GM21737 (cell line): ENCODE results near the gene GJD3.

Source experiments
- ATAC-seq: cut with Tn5 transposase; IDR thresholded peaks from one replicate; pipeline ENCODE4 v1.9.1; 2021; ENCODE audit warnings: mild to moderate bottlenecking, moderate library complexity; ENCODE audit not compliant: unreplicated experiment

Gene GJD3

GRCh38 chr17:40354221-40355122 is 10.1 kb downstream of the GJD3 start:
- no peak for ATAC-seq

DNA sequence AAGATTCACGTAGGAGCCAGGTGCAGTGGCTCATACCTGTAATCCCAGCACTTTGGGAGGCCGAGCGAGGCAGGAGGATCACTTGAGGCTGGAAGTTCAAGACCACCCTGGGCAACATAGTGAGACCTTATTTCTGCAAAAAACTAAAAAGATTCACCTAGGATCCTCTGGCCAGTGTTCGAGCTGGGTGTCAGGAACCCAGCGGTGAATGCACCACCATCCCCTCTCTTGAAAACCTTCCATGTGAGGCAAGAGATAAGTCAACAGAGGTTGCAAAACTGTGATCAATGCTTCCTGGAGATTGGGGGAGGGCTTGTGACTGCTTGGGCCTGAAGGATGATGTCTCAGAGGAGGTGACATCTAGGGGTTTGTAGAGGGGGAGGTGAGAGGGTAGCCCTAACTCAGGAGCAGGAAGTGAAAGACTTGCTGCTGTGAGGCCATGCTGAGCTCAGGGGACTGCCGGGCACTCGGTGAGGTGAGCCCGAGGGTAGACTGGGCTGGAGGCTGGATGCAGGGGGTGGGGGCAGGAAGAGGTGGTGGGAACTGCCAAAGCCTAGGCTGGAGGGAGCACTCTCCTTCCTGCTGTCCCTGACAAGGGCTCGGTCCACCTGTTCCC is 11.7 kb downstream of the GJD3 start:
- no peak for ATAC-seq

GRCh38 chr17:40352237-40352778 is 12.2 kb downstream of the GJD3 start:
- no peak for ATAC-seq

DNA sequence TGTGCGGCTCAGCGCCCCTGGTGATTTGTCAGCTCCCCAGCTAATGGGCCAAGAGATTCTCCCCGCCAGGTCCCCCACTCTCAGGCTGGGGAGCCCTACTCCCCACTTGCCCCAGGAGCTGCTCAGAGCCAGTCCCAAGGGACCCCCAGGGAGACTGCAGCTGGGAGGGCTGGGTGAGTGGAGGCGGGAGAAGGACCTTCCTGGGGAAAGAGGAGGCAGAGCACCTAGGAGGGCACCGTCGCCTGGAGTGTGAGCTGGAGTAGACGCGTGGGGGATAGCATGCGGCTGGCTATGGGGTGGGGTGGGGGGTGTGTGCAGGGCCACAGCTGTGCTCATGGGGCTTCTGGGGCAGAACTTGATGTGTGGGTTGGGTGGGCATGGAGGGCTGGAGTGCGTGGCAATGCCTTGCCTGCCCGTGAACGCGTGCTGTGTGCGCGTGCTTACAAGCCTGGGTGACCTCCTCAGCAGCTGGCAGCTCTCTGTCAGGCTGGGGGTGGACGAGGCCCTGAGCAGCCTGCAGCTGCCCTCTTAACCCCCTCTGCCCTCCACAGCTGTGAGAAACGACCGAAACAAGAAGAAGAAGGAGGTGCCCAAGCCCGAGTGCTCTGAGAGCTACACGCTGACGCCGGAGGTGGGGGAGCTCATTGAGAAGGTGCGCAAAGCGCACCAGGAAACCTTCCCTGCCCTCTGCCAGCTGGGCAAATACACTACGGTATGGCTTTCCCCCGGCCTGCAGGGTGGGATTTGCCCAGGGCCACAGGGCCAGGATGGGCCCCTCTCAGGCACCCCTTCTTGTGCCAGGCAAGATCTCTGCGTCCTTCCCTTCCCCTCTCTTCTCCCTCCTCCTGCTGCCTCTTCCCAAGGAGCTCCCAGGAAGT is 12.9 kb downstream of the GJD3 start:
- ATAC-seq = no peak

GRCh38 chr17:40350689-40351358 is 13.7 kb downstream of the GJD3 start:
- no peak for ATAC-seq

- ATAC-seq = no peak
These were observed 14.4 kb downstream of the GJD3 start for GRCh38 chr17:40349895-40350688.

GRCh38 chr17:40349477-40349894 is 15.1 kb downstream of the GJD3 start:
- no peak for ATAC-seq

DNA sequence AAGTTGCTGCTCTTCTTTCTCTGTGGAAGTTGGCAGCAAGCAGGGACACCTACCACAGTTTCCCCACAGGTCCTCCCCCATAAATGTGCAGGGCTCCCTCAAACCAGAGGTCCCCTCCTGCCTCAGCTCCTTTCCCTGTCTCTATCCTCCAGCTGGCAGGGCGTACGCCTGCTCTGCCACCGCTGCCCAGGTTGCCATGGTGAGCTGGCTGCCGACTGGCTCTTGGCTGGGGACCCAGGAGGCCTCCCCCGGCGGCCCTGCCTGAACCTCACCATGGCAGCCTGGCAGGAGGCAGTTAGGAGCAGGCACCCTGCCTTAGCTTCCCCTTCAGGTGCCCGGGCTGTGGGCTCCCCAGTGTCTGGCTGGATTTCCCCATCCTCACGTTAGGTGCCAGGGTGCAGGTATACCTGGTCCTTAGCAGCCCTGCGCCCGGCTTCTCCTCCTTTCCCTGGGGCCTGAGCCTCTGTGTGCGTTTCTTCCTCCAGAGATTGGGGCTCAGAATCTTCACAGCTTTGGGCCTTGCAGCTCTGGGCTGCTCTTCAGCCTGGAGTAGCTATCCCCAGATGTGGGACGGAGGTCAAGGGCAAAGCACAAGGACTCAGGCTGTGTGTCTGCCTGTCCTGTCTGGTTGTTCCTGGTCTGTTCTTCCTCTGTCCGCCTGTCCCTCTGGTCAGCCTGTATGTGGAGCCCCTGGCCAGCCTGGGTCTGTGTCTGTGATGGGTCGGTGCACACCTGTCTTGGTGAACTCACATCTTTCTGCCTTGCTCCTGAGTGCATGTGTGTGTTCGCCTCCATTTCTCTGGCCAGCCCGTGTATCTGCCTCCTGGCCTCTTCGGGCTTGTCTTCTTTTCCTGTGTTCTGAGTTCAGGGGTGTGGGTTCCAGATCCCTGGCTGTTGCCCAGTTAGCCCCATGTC is 15.7 kb downstream of the GJD3 start:
- no peak for ATAC-seq

GRCh38 chr17:40348136-40348504 is 16.4 kb downstream of the GJD3 start:
- no peak for ATAC-seq

GRCh38 chr17:40347319-40348135 is 17.0 kb downstream of the GJD3 start:
- ATAC-seq = no peak

DNA sequence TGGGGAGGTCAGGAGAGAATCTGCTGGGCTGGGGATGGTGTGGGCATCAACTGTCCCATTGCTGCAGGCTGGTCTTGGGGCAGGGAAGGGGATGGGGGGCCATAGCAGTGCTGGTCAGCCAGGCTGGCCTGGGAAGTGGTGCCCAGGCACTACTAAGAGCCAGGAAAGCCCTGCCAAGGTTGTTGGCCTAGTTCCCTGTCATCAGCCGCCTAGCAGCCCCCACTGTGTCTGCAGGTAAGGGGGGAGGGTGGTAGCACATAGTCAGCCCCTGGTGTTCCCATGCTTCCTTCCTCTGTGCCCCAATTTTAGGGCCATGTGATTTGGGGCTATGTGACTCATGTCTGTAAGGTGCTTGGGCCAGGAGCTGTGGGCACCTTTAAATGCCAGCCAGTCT is 17.8 kb downstream of the GJD3 start:
- ATAC-seq = no peak

GRCh38 chr17:40345994-40346764 is 18.4 kb downstream of the GJD3 start:
- ATAC-seq = no peak

- ATAC-seq = no peak
These were observed 19.2 kb downstream of the GJD3 start for GRCh38 chr17:40345161-40345993.

DNA sequence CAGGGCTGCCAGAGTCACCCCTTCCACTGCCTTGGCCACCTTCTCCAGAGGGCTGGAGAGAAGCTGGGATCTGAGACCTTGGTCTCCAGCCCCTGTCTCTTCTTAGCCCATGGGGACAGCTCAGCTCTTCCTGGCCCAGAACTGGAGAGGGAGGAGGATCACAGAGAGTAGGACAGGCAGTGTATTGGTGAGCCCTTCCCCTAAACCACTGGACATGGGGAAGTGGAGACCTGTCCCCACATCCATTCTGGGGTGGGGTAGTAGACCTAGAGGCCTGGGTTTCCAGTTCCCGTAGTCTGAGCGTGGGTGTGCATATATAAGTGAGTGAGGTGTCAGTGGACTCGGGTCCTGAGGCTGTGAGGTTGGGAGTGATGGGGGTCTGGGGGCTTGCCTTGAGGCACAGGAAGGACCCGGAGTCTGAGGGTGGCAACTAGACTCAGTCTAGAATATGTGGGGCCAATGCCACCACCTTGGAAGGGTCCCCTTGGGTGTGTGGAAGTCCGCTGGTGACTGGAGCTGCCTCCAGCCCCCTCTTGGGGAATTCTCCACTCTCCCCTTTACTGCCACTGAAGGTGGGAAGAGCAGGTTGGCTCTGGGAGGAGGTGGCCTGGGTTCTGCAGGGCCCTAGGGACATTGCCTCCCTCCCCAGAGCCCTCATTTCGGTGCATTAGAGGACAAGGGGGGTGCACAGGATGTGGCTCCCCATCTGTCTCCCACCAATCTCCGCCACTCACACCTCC is 19.9 kb downstream of the GJD3 start:
- ATAC-seq = no peak

DNA sequence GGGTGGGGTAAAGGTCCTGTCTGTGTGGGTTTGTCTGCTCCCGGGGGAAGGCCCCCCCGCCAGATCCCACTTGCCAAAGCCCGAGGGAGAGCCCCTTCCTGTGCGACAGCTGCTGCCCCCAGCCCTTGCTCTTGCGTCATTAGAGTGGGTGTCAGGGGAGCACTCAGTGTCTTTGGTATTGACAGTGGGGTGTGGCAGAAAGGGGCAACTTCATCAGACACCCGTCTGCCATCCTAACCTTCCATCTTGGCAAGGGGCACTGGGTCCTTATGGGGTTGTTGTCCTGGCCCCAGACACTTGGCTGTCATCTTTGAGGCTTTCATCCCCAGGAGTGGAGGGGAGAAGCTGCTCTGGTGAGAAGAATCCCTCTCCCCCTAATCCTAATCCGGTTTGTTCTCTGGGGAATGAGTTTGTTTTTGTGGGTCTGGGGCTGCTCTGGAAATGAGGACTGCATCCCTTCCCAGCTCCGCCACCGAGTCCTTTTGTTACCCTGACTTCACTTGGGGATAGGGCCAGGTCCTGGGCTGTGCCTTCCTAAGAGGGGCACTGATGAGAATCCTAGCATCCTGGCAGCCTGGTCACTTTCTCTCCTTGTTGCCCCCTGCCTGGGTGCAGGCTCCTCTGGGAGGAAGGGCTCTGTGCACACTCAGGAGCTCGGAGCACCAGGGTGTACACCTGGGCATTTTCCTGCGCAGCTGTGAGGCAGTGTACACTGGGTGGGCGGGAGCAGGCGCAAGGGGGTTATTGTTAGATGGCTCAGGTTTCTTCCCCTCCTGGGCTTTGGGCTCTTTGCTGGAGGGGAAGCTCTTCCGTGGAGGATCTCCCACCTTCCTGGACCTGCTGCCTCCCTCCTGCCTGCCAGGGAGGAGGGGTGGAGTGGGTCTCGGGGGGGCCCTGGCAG is 21.1 kb downstream of the GJD3 start:
- no peak for ATAC-seq
